Keratinocyte (primary cell): ENCODE data around the gene FBN2. TPM values are rescaled to one million over a fixed set of nuclear protein-coding genes. Genes with fewer than 3 reads are reported as not detected.

Source experiments
- DNase-seq: peaks from one replicate; pipeline ENCODE4 v3.0.0-alpha.2; 2011; ENCODE audit warnings: low read depth, missing footprints, low spot score
- FAIRE-seq: peaks from 2 replicates; lab custom pipeline; 2011; peaks lifted over from hg19 to GRCh38; lab: Jason Lieb, UNC
- H2AFZ ChIP-seq: 2 replicates; pipeline ENCODE4 v1.6.0; 2012; ENCODE audit warnings: low read length, control low read depth, inconsistent platforms; ENCODE audit not compliant: control insufficient read depth
- H3K27ac ChIP-seq: 2 replicates; pipeline ENCODE4 v1.5.1; 2011; ENCODE audit warnings: low read length; ENCODE audit not compliant: control insufficient read depth, insufficient read depth
- H3K27me3 ChIP-seq: 3 replicates; pipeline ENCODE4 v1.6.0; 2011; ENCODE audit warnings: low read length; ENCODE audit not compliant: control insufficient read depth, insufficient read depth; ENCODE audit errors: extremely low read depth
- H3K36me3 ChIP-seq, 2 experiments: 2 replicates in 1 of 2; 3 replicates in 1 of 2; pipeline ENCODE4 v1.5.1; 2011; ENCODE audit warnings: low read length in 2 of 2, mild to moderate bottlenecking in 1 of 2; ENCODE audit not compliant: control insufficient read depth in 2 of 2, insufficient read depth in 2 of 2; ENCODE audit errors: extremely low read depth in 1 of 2
- H3K4me1 ChIP-seq: 3 replicates; pipeline ENCODE4 v1.5.1; 2011; ENCODE audit warnings: low read length; ENCODE audit not compliant: control insufficient read depth, insufficient read depth; ENCODE audit errors: extremely low read depth
- H3K4me2 ChIP-seq: 3 replicates; pipeline ENCODE4 v1.6.0; 2011; ENCODE audit warnings: low read depth, low read length; ENCODE audit not compliant: control insufficient read depth, insufficient read depth; ENCODE audit errors: extremely low read depth
- H3K4me3 ChIP-seq, 3 experiments: fragments of 200-600 bp in 1 of 3; sonication (generic) in 1 of 3; 2 replicates in 2 of 3; 3 replicates in 1 of 3; pipeline ENCODE4 v1.5.1; 2011 to 2016; ENCODE audit warnings: low read length in 3 of 3, mild to moderate bottlenecking in 3 of 3, control low read depth in 2 of 3, inconsistent platforms in 1 of 3, low read depth in 1 of 3, mixed read lengths in 1 of 3, mixed run types in 1 of 3, moderate library complexity in 1 of 3; ENCODE audit not compliant: control insufficient read depth in 2 of 3, insufficient read depth in 2 of 3; ENCODE audit errors: extremely low read depth in 1 of 3
- H3K79me2 ChIP-seq: 2 replicates; pipeline ENCODE4 v1.6.0; 2012; ENCODE audit warnings: low read length; ENCODE audit not compliant: control insufficient read depth, insufficient read depth
- H3K9ac ChIP-seq: 3 replicates; pipeline ENCODE4 v1.6.0; 2011; ENCODE audit warnings: low read length; ENCODE audit not compliant: control insufficient read depth, insufficient read depth; ENCODE audit errors: extremely low read depth
- H3K9me1 ChIP-seq: 3 replicates; pipeline ENCODE4 v1.6.0; 2011; ENCODE audit warnings: low read length; ENCODE audit not compliant: control insufficient read depth, insufficient read depth; ENCODE audit errors: extremely low read depth
- H3K9me3 ChIP-seq: 2 replicates; pipeline ENCODE4 v1.5.1; 2012; ENCODE audit warnings: low read depth, low read length; ENCODE audit not compliant: control insufficient read depth
- H4K20me1 ChIP-seq: 3 replicates; pipeline ENCODE4 v1.6.0; 2011; ENCODE audit warnings: low read length; ENCODE audit not compliant: control insufficient read depth, insufficient read depth; ENCODE audit errors: extremely low read depth
- EZH2 ChIP-seq: IDR thresholded peaks from one replicate; pipeline ENCODE4 v1.6.1; 2012; ENCODE audit warnings: inconsistent platforms, mild to moderate bottlenecking, low read length, moderate library complexity
- dilution Hi-C: fragments of 300-500 bp; cut with MboI; formaldehyde crosslinking; loops from one replicate; pipeline ENCODE4 v1.7.0; 2020; ENCODE audit warnings: low sequenced_read_pairs; ENCODE audit not compliant: extremely low pct_ligation_motif_present
- polyA plus RNA-seq, 5 experiments: library from polyadenylated mRNA; depleted of rRNA in 3 of 5; stranded (reverse) in 3 of 5; stranded (forward) in 1 of 5; unstranded in 1 of 5; fragments of >200 nt; gene quantifications; 1 replicate in 1 of 5; 2 replicates in 3 of 5; 3 replicates in 1 of 5; pipeline versions ENCODE4 v1.2.1 to v1.2.3, GENCODE V29; 2011 to 2012; ENCODE audit warnings: missing spikeins in 2 of 5, low read depth in 1 of 5, low replicate concordance in 1 of 5
- TF ChIP-seq, protein P1 (sequence below), 3 experiments: IDR thresholded peaks in 1 of 3; conservative IDR thresholded peaks in 1 of 3; optimal IDR thresholded peaks in 1 of 3; 2 replicates in 2 of 3; 3 replicates in 1 of 3; pipeline versions ENCODE3 to v1.5.1; 2011; ENCODE audit warnings: low read length in 3 of 3, mild to moderate bottlenecking in 3 of 3, moderate library complexity in 2 of 3, control low read depth in 1 of 3, inconsistent platforms in 1 of 3; ENCODE audit not compliant: insufficient read depth in 2 of 3; ENCODE audit errors: extremely low read depth in 1 of 3

FBN2 gene
- polyA plus RNA-seq, 1 donor (not counting 4 experiments of a cell fraction or from before 2014, with no cell fraction given): 30.1 TPM

DNA sequence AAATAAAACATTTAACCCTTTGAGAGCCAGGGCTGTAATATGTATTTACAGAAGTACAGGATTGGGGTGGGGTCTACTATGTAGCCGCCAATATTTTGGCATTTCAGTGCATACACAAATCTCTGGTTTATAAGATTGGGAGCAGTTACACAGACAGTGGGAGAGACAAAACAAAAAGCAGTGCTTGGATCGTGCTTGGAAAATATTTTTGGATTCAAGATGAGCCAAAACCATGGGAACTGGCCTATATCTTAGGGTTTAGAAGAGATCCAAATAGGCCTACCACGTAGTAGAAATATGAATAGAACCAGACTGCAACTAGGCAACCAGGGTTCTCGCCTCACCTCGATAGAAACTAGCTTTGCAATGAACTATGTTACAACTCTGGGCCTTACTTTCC is 284.9 kb downstream of the FBN2 start:
- H4K20me1 ChIP-seq: no peaks in the 10 kb centered on the region
- TF ChIP-seq EZH2: no peak
- TF ChIP-seq, protein P1, sequence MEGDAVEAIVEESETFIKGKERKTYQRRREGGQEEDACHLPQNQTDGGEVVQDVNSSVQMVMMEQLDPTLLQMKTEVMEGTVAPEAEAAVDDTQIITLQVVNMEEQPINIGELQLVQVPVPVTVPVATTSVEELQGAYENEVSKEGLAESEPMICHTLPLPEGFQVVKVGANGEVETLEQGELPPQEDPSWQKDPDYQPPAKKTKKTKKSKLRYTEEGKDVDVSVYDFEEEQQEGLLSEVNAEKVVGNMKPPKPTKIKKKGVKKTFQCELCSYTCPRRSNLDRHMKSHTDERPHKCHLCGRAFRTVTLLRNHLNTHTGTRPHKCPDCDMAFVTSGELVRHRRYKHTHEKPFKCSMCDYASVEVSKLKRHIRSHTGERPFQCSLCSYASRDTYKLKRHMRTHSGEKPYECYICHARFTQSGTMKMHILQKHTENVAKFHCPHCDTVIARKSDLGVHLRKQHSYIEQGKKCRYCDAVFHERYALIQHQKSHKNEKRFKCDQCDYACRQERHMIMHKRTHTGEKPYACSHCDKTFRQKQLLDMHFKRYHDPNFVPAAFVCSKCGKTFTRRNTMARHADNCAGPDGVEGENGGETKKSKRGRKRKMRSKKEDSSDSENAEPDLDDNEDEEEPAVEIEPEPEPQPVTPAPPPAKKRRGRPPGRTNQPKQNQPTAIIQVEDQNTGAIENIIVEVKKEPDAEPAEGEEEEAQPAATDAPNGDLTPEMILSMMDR (optimal IDR thresholded peaks at IDR 0.05 in 1 of 3, IDR thresholded peaks at IDR 0.05 in 1 of 3, conservative IDR thresholded peaks at IDR 0.05 in 1 of 3; ENCODE audit: extremely low read depth in 1 of 3, insufficient read depth in 2 of 3, low read length in 3 of 3): no peak
- DNase-seq (no peak), FAIRE-seq (no peak)
- no peak overlapping the region for H3K4me3 ChIP-seq
- H2AFZ ChIP-seq: no peak overlapping the region
- H3K9me1 ChIP-seq: no peaks in the 10 kb centered on the region
- no peak overlapping the region for H3K27ac ChIP-seq
- no peak overlapping the region for H3K4me2 ChIP-seq
- dilution Hi-C loops: no loop called here
- H3K27me3 ChIP-seq: no peaks in the 10 kb centered on the region
- H3K9me3 ChIP-seq: no peaks in the 10 kb centered on the region
- no peaks in the 10 kb centered on the region for H3K36me3 ChIP-seq
- H3K9ac ChIP-seq: no peak overlapping the region
- H3K4me1 ChIP-seq: no peaks in the 10 kb centered on the region
- no peaks in the 10 kb centered on the region for H3K79me2 ChIP-seq

DNA sequence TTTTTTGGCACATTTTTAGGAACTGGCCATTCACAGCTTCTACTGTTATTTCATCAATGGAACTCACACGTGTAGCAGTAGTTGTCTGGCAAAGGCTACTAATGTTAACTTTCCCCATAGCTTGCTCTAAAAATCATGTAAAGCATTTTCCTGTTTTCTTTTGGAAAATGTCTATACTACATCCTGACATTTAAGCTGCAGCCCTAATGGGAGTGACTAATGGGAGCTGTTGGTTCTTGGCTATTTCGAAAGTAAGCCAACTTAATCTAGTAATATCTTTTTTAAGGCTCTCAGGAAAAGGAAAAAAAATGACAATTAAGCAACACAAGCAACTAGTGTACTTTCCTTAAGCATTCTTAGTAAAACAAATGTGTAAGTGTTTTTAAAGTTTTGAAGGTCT is 285.3 kb downstream of the FBN2 start:
- no peak for FAIRE-seq
- Histone ChIP-seq H3K27ac (no peak overlapping the region), H3K9me3 (no peaks in the 10 kb centered on the region), H4K20me1 (no peaks in the 10 kb centered on the region), H3K27me3 (no peaks in the 10 kb centered on the region), H3K4me3 (no peak overlapping the region), H3K4me2 (no peak overlapping the region), H3K9me1 (no peaks in the 10 kb centered on the region), H3K36me3 (no peaks in the 10 kb centered on the region), H2AFZ (no peak overlapping the region), H3K79me2 (no peaks in the 10 kb centered on the region), H3K4me1 (no peaks in the 10 kb centered on the region), H3K9ac (no peak overlapping the region)
- TF ChIP-seq, protein P1 (optimal IDR thresholded peaks at IDR 0.05 in 1 of 3, IDR thresholded peaks at IDR 0.05 in 1 of 3, conservative IDR thresholded peaks at IDR 0.05 in 1 of 3; ENCODE audit: extremely low read depth in 1 of 3, insufficient read depth in 2 of 3, low read length in 3 of 3): no peak
- no peak for TF ChIP-seq EZH2
- DNase-seq: no peak
- dilution Hi-C loops: no loop called here
